ENCODE measurements around the gene DIP2C.

DIP2C gene

GRCh38 chr10:393787-394438 lies 295.6 kb downstream of the DIP2C start:
- no peak for DNase-seq (ENCODE audit: low read depth in 1 of 2, low spot score in 1 of 2)

- no peak for DNase-seq (ENCODE audit: low read depth in 1 of 2, low spot score in 1 of 2)
These were observed 296.2 kb downstream of the DIP2C start for GRCh38 chr10:393106-393745.

- no peak for DNase-seq (ENCODE audit: low read depth in 1 of 2, low spot score in 1 of 2)
These were observed 296.8 kb downstream of the DIP2C start for GRCh38 chr10:392705-393037.

- no peak for DNase-seq (ENCODE audit: low read depth in 1 of 2, low spot score in 1 of 2)
These were observed 297.4 kb downstream of the DIP2C start for GRCh38 chr10:391847-392704.

- no peak for DNase-seq (ENCODE audit: low read depth in 1 of 2, low spot score in 1 of 2)
These were observed 298.2 kb downstream of the DIP2C start for GRCh38 chr10:391305-391704.

- no peak for DNase-seq (ENCODE audit: low read depth in 1 of 2, low spot score in 1 of 2)
These were observed 298.9 kb downstream of the DIP2C start for GRCh38 chr10:390449-391100.

- no peak for DNase-seq (ENCODE audit: low read depth in 1 of 2, low spot score in 1 of 2)
These were observed 299.5 kb downstream of the DIP2C start for GRCh38 chr10:389836-390448.

GRCh38 chr10:389261-389790 lies 300.1 kb downstream of the DIP2C start:
- no peak for DNase-seq (ENCODE audit: low read depth in 1 of 2, low spot score in 1 of 2)

- DNase-seq (ENCODE audit: low read depth in 1 of 2, low spot score in 1 of 2), result no peak
These were observed 300.8 kb downstream of the DIP2C start for GRCh38 chr10:388661-389045.

GRCh38 chr10:387909-388660 lies 301.4 kb downstream of the DIP2C start:
- DNase-seq (ENCODE audit: low read depth in 1 of 2, low spot score in 1 of 2), result no peak

- no peak for DNase-seq (ENCODE audit: low read depth in 1 of 2, low spot score in 1 of 2)
These were observed 301.9 kb downstream of the DIP2C start for GRCh38 chr10:387593-387891.

- no peak for DNase-seq (ENCODE audit: low read depth in 1 of 2, low spot score in 1 of 2)
These were observed 302.5 kb downstream of the DIP2C start for GRCh38 chr10:386771-387592.

- DNase-seq (ENCODE audit: low read depth in 1 of 2, low spot score in 1 of 2), result no peak
These were observed 303.7 kb downstream of the DIP2C start for GRCh38 chr10:385571-386300.

- DNase-seq (ENCODE audit: low read depth in 1 of 2, low spot score in 1 of 2), result no peak
These were observed 304.7 kb downstream of the DIP2C start for GRCh38 chr10:384538-385305.

GRCh38 chr10:383519-383918 lies 305.9 kb downstream of the DIP2C start:
- DNase-seq (ENCODE audit: low read depth in 1 of 2, low spot score in 1 of 2), result no peak

- DNase-seq (ENCODE audit: low read depth in 1 of 2, low spot score in 1 of 2), result no peak
These were observed 307.7 kb downstream of the DIP2C start for GRCh38 chr10:381805-382204.

- no peak for DNase-seq (ENCODE audit: low read depth in 1 of 2, low spot score in 1 of 2)
These were observed 308.1 kb downstream of the DIP2C start for GRCh38 chr10:381346-381745.

- no peak for DNase-seq (ENCODE audit: low read depth in 1 of 2, low spot score in 1 of 2)
These were observed 309.0 kb downstream of the DIP2C start for GRCh38 chr10:380313-380940.
